ENCODE data around the gene GRK6.

Gene GRK6

DNA sequence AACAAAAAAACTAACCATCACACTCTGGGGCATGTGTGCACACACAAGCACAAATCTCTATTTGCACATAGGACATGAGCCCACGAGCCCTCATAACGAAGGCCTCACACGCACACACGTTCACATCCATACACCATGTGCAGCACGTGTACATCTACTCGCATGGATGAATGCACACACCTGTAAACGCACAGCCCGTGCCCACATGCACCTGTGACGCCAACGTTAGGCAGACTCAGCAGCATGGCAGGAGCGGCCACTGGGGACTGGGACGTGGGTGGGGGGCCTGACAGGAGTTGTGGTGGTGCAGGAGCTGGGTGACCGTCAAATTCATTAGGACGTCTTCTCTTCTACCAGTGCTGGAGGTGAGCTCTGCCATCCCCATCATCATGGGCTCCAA is 39.1 kb upstream of the GRK6 start:
- peaks cover 84% of the 10 kb centered on the region for H3K4me1 ChIP-seq
- no peaks in the 10 kb centered on the region for H3K9me3 ChIP-seq
- H3K36me3 ChIP-seq, result no peaks in the 10 kb centered on the region
- no peak overlapping the region for H3K27ac ChIP-seq
- no peak for TF ChIP-seq Cebpa-rat (IDR thresholded peaks at IDR 0.05)
- H3K27me3 ChIP-seq, result no peaks in the 10 kb centered on the region
- no peak overlapping the region for H3K9ac ChIP-seq
- H3K4me3 ChIP-seq, result no peak overlapping the region
- peak overlapping the region; percentile 76 for H3K4me2 ChIP-seq
- no peaks in the 10 kb centered on the region for H4K20me1 ChIP-seq

DNA sequence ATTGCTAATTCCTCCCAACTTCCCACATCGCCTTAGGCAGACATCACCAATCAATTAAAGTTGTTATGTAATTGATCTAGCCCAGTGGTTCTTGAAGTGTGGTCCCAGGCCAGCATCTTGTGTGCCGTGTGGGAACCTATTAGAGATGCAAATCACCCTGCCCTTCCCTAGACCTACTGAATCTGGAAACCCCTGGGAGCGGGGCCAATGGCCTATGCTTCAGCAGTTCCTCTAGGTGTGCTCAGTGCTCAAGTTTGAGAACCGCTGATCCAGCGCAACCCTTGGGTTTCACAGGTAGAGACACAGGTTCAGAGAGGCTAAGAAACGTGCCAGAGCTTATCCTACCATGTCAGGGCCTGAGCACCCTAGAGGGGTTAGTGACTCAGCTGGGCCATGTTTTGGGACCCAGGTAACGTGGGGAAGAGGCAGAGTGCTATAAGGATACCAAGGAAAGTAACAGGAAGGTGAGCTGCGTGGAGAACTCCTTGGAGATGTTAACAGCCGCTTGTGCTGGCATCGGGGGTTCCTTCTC is 37.9 kb upstream of the GRK6 start:
- Histone ChIP-seq H4K20me1 (no peaks in the 10 kb centered on the region), H3K4me1 (peaks cover 87% of the 10 kb centered on the region), H3K36me3 (no peaks in the 10 kb centered on the region), H3K9ac (no peak overlapping the region), H3K4me3 (no peak overlapping the region), H3K4me2 (peak overlapping the region; percentile 76), H3K9me3 (no peaks in the 10 kb centered on the region), H3K27ac (peak overlapping the region; percentile 67), H3K27me3 (no peaks in the 10 kb centered on the region)
- no peak for TF ChIP-seq Cebpa-rat (IDR thresholded peaks at IDR 0.05)

DNA sequence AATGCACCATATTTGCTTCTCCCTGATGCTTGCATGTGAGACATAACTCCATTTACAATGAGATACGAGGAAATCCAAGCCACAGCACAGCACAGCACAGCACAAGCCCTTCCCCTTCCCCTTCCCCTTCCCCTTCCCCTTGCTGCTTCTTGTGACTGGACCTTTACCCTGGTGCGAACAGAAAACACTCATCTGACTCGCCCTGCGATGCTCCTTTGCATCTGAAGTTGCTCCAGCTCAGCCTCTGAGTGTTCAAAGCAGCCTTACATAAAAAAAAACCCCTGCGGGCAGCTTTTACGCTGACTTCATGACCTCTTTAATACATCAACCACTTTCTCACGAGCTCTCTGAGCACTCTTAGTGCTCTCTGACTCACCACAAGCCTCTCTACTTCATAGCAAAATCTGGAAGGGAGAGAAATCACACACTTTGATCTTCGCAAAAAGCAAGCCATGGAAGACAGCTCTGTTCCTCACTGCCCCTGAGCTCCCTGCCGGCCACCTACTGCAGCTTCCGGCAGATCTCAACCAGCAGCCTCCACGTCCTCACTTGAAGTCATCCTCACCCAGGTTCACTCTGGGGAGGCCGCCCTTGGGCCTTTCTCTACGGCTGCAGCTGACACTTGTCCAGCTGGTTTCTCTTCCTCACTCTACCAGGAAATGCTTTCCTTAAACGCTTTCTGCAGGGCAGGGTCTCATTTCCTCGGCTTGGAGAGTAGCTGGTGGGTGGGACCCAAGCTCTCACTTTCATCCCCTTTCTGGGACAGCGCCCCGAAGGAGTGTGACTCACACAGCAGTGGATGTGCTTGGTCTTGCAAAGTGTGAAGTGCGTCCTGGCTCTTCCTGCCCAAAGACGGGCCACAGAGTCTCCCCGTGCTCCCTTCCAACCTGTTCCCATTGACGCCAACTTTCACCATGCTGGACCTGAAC is 37.0 kb upstream of the GRK6 start:
- no peak for TF ChIP-seq Cebpa-rat (IDR thresholded peaks at IDR 0.05)
- Histone ChIP-seq H4K20me1 (no peaks in the 10 kb centered on the region), H3K4me3 (no peak overlapping the region), H3K9me3 (no peaks in the 10 kb centered on the region), H3K27me3 (no peaks in the 10 kb centered on the region), H3K4me2 (peak overlapping the region; percentile 76), H3K36me3 (no peaks in the 10 kb centered on the region), H3K9ac (peak overlapping the region; percentile 52), H3K27ac (peak overlapping the region; percentile 67), H3K4me1 (peaks cover 94% of the 10 kb centered on the region)

DNA sequence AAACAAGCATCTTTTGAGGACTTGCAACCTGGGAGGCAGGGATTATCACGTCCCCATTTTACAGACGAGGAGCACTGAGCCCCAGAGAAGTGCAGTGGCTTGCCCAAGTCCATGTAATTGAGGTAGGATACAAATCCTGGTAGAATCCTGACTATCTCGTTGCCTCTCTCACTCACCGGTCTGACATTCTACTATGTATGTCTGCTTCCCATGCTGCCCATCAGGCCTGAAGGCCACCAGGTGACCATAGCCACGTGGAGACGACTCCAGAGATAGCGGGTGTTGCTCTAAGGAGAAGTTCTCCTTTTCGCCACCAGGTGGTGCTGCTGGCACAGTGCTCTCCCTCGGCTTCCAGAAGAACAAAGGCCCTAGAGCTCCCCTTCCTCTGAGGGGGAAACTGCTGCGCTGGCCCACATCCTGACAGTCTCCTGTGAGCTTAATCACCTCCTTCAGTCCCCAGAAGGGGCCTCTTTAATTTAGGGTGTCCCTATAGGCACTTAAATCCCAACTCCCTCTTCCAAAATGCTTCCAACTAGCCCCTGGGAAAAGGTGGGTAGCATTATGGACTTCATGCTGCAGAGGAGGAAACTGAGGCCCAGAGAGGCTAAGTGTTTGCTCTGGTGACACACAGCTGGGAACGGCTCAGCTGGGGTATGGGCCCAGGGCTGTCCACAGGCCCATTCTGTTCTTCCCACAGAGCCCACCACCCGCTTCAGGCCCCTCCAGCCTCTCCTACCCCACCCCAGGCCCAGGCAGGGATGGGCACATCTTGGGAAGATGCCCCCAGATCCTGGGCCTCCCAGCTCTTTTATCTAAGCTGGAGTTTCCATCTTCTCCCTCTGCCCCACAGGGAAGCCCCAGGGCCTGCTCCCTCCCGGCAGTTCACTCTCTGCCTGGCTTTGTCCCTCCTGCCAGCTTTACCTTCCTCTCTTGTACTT is 35.8 kb upstream of the GRK6 start:
- no peaks in the 10 kb centered on the region for H3K9me3 ChIP-seq
- no peaks in the 10 kb centered on the region for H3K36me3 ChIP-seq
- H3K9ac ChIP-seq, result peak overlapping the region; percentile 60
- H3K27ac ChIP-seq, result peak overlapping the region; percentile 80
- no peak for TF ChIP-seq Cebpa-rat (IDR thresholded peaks at IDR 0.05)
- no peaks in the 10 kb centered on the region for H3K27me3 ChIP-seq
- H3K4me3 ChIP-seq, result no peak overlapping the region
- peak overlapping the region; percentile 76 for H3K4me2 ChIP-seq
- H4K20me1 ChIP-seq, result no peaks in the 10 kb centered on the region
- peaks cover 86% of the 10 kb centered on the region for H3K4me1 ChIP-seq

DNA sequence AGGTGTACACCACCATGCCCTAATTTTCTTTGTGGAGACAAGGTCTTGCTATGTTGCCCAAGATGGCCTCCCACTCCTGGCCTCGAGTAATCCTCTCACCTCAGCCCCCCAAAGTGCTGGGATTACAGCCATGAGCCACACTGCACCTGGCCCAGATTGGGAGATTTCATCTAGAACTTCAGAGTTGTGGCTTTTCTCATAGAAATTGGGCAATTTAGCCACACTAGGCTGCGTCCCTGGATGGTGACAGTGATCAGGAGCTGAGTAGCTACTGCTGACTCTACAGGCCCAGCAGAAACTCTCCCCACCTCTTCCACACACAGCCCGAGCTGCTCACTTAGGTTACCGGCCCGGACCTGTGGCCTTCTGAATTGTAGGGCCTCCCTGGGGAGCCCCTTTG is 33.7 kb upstream of the GRK6 start:
- Histone ChIP-seq H3K36me3 (no peaks in the 10 kb centered on the region), H3K4me3 (no peak overlapping the region), H3K4me1 (peaks cover 65% of the 10 kb centered on the region), H3K27me3 (no peaks in the 10 kb centered on the region), H3K27ac (peak overlapping the region; percentile 64), H3K9ac (peak overlapping the region; percentile 47; the same call in 1 of the 2 replicates), H3K4me2 (peak overlapping the region; percentile 75), H3K9me3 (no peaks in the 10 kb centered on the region), H4K20me1 (no peaks in the 10 kb centered on the region)
- TF ChIP-seq Cebpa-rat (IDR thresholded peaks at IDR 0.05), result no peak

DNA sequence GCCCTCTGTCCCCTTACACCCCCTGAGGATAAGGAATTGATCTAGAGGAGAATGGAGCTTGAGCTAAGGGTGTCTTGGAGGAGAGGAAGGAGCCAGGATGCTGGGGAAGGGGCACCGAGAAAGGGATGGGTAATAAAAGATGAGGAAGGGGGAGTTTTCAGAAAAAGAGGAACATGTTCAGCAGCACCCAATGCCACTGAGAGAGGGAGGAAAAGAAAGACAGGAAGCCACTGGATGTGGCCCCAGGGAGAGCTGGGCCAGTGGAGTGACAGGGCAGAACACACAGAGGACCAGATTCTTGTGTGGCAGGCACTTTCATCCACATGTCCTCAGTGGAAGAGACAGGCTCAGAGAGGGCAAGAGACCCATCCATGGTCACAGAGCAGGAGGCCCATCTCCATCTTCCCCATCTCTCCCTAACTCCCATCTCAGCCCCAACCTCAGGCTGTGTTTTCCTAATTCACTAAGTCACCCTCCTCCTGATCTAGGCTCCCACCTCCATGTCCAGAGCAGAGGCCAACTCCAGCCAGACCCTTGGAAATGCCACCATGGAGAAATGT is 33.2 kb upstream of the GRK6 start:
- no peak for TF ChIP-seq Cebpa-rat (IDR thresholded peaks at IDR 0.05)

DNA sequence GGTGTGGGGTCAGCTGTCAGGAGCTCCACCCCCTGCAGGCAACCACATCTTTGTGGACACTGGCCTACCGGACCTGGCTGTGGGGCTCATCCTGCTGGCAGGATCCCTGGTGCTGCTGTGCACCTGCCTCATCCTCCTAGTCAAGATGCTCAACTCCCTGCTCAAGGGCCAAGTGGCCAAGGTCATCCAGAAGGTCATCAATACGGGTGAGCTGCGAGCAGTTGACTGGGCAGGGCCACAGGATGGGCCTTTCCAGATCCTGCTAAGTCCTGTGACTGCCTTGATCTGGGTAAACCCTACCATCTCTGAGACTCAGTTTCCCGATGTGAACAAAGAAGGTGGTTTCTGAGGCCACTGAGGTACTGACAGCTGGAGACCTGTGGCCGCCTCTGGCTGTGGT is 32.5 kb upstream of the GRK6 start:
- no peaks in the 10 kb centered on the region for H4K20me1 ChIP-seq
- H3K27ac ChIP-seq, result peak overlapping the region; percentile 64; the same call in 1 of the 2 replicates
- H3K9me3 ChIP-seq, result no peaks in the 10 kb centered on the region
- H3K9ac ChIP-seq, result no peak overlapping the region
- peaks cover 53% of the 10 kb centered on the region for H3K4me1 ChIP-seq
- TF ChIP-seq Cebpa-rat (IDR thresholded peaks at IDR 0.05), result no peak
- H3K36me3 ChIP-seq, result no peaks in the 10 kb centered on the region
- H3K4me2 ChIP-seq, result peak overlapping the region; percentile 75
- H3K27me3 ChIP-seq, result no peaks in the 10 kb centered on the region
- H3K4me3 ChIP-seq, result no peak overlapping the region

More for the DNA sequence above, 33.2 kb upstream of the GRK6 start:
- no peaks in the 10 kb centered on the region for H3K36me3 ChIP-seq
- peak overlapping the region; percentile 64 for H3K27ac ChIP-seq
- no peaks in the 10 kb centered on the region for H3K9me3 ChIP-seq
- no peak overlapping the region for H3K4me3 ChIP-seq
- H3K4me2 ChIP-seq, result peak overlapping the region; percentile 75
- no peaks in the 10 kb centered on the region for H3K27me3 ChIP-seq
- H4K20me1 ChIP-seq, result no peaks in the 10 kb centered on the region
- peak overlapping the region; percentile 47; the same call in 1 of the 2 replicates for H3K9ac ChIP-seq
- H3K4me1 ChIP-seq, result peaks cover 60% of the 10 kb centered on the region

DNA sequence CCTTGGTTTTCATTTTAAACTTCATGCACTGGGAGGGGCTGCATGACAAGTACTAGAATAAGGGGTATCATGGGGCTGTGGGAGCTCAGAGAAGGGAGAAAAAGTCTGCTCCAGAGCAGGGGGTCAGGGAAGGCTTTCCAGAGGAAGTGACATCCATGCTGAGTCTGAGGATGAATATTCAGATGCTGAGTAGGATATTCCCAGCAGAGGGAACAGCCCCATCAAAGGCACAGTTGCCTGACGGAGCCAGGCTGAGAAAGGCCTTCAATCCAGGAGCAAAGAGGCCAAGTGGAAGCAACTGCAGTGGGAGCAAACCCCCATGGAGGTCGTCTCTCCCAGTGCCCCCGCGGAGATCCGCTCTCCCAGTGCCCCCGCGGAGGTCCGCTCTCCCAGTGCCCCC is 30.4 kb upstream of the GRK6 start:
- TF ChIP-seq Cebpa-rat (IDR thresholded peaks at IDR 0.05), result no peak
- no peak overlapping the region for H3K27ac ChIP-seq
- H3K27me3 ChIP-seq, result peaks cover 7% of the 10 kb centered on the region; the same call in 1 of the 2 replicates
- no peak overlapping the region for H3K9ac ChIP-seq
- H3K9me3 ChIP-seq, result no peaks in the 10 kb centered on the region
- H4K20me1 ChIP-seq, result no peaks in the 10 kb centered on the region
- peaks cover 42% of the 10 kb centered on the region for H3K4me1 ChIP-seq
- H3K4me2 ChIP-seq, result no peak overlapping the region
- H3K36me3 ChIP-seq, result no peaks in the 10 kb centered on the region
- no peak overlapping the region for H3K4me3 ChIP-seq

DNA sequence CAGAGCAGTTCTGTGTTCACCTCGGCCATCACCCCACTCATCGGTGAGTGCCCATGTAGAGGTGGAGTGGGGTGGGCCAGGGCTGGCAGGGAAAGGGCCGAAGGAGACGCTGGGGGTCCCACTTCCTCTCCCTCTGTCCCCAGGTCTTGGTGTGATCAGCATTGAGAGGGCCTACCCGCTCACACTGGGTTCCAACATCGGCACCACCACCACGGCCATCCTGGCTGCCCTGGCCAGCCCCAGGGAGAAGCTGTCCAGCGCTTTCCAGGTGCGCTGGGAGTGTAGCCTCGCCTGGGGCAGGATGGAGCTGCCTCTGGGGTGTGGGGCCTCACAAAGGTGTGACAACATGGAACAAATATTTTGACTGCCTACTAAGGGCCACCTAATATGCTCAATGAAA is 29.7 kb upstream of the GRK6 start:
- TF ChIP-seq Cebpa-rat (IDR thresholded peaks at IDR 0.05), result no peak
- Histone ChIP-seq H3K4me2 (no peak overlapping the region), H3K27me3 (peaks cover 15% of the 10 kb centered on the region), H3K36me3 (no peaks in the 10 kb centered on the region), H4K20me1 (no peaks in the 10 kb centered on the region), H3K4me3 (no peak overlapping the region), H3K9ac (no peak overlapping the region), H3K27ac (no peak overlapping the region), H3K9me3 (no peaks in the 10 kb centered on the region), H3K4me1 (peaks cover 42% of the 10 kb centered on the region)
